Tibial nerve (tissue), 4 donors: ENCODE measurements around the gene PUM1.

ENCODE experiments used
- CTCF ChIP-seq, 5 experiments: fragments of 200-600 bp in 3 of 5; fragments of 450-650 bp in 2 of 5; sonication (generic) in 3 of 5; IDR thresholded peaks; one replicate each; pipeline ENCODE4 v1.5.1; 2016 to 2019; ENCODE audit warnings: antibody characterized with exemption in 5 of 5, mild to moderate bottlenecking in 3 of 5, moderate library complexity in 2 of 5
- EP300 ChIP-seq, 2 donors: sonication (generic); formaldehyde crosslinking; IDR thresholded peaks; one replicate each; pipeline ENCODE4 v1.6.1; 2017; ENCODE audit warnings: antibody characterized with exemption in 2 of 2, mild to moderate bottlenecking in 1 of 2
- POLR2A ChIP-seq, 2 donors: fragments of 450-650 bp; IDR thresholded peaks; one replicate each; pipeline ENCODE4 v1.6.1; 2017; ENCODE audit warnings: antibody characterized with exemption in 2 of 2, mild to moderate bottlenecking in 2 of 2, moderate library complexity in 2 of 2

- TF ChIP-seq POLR2A (IDR thresholded peaks at IDR 0.05) (no peak), CTCF (IDR thresholded peaks at IDR 0.05) (no peak), EP300 (IDR thresholded peaks at IDR 0.05) (no peak)
Observed at GRCh38 chr1:30915491-30916230, 149.9 kb downstream of the PUM1 start.
